C4-2B (cell line): ENCODE data around the gene RPAIN.

Experiments
- H3K27ac ChIP-seq: fragments of 450-650 bp; 2 replicates; pipeline ENCODE4 v1.5.1; 2017
- ZFX ChIP-seq: fragments of 450-650 bp; IDR thresholded peaks from 2 replicates; pipeline ENCODE4 v1.6.1; 2017
- TF ChIP-seq, protein P1 (sequence below): fragments of 450-650 bp; conservative IDR thresholded peaks from 2 replicates; pipeline ENCODE4 v1.5.1; 2017; ENCODE audit warnings: mild to moderate bottlenecking

RPAIN gene

DNA sequence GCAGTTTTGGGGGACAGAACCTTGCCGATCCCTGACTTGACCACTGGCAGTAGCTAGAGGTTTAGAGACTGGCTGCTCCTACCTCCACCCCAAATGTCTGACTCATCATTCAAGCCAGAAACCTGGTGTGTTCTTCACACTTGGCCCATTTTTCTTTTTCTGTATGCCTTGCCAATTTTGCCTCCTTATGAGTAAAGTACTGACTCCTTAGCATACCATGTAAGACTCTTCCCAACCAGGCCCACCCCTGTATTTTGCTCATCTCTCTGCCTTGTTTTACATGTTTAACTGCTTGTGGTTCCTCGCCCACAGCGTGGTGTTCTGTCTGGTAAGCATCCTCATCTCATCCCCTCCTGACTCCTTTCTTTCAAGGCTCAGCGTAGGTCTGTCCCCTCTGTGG is 38.4 kb upstream of the RPAIN start:
- no peak overlapping the region; the same call in 1 of the 2 replicates for H3K27ac ChIP-seq
- no peak for TF ChIP-seq ZFX
- TF ChIP-seq, protein P1, sequence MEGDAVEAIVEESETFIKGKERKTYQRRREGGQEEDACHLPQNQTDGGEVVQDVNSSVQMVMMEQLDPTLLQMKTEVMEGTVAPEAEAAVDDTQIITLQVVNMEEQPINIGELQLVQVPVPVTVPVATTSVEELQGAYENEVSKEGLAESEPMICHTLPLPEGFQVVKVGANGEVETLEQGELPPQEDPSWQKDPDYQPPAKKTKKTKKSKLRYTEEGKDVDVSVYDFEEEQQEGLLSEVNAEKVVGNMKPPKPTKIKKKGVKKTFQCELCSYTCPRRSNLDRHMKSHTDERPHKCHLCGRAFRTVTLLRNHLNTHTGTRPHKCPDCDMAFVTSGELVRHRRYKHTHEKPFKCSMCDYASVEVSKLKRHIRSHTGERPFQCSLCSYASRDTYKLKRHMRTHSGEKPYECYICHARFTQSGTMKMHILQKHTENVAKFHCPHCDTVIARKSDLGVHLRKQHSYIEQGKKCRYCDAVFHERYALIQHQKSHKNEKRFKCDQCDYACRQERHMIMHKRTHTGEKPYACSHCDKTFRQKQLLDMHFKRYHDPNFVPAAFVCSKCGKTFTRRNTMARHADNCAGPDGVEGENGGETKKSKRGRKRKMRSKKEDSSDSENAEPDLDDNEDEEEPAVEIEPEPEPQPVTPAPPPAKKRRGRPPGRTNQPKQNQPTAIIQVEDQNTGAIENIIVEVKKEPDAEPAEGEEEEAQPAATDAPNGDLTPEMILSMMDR = no peak

DNA sequence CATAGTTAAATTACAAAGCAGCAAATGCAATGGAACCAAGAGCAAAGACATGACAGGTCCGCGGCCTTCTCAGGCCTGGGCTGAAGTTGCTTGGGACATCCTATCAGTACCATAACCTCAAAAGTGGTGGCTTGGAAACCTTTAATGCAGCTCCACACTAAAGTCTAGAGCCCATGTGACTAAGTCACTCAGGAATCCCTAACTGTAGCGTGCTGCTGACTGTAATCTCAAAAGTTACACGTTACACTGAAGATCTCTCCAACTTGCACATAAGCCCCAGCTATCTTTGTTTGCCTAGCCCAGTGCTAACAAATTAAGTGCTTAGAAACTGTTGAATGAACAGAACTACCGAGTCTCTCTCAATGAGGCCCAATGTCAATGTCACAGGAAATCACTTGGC is 28.3 kb upstream of the RPAIN start:
- no peak overlapping the region for H3K27ac ChIP-seq
- TF ChIP-seq ZFX = no peak
- TF ChIP-seq, protein P1 = no peak

DNA sequence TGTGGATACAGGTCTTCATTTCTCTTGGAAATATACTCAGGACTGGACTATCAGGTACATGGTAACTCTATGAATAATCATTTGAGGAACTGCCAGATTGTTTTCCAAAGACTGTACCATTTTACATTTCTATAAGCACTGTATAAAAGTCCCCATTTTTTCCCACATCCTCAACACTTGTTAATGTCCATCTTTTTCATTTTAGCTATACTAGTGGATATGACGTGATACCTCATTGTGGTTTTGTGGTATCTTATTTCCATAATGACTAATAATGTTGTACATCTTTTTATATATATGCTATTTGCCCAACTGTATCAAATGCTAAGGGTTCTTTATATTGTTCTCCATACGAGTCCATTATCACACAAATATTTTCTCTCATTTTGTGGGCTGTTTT is 23.4 kb upstream of the RPAIN start:
- TF ChIP-seq, protein P1 = no peak
- no peak for TF ChIP-seq ZFX

DNA sequence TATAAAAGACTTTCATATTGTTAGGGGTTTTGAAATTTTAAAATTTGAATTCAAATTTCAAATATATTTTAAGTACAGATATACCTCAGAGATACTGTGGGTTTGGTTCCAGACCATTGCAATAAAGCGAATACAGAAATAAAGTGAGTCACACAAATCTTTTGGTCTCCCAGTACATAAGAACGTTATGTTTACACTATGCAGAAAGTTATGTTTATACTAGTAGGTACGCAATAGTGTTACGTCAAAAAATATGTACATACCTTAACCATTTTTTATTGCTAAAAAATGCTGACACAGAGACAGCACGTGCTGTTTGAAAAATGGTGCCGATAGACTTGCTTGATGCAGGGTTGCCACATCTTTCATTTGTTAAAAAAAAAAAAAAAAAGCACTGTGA is 20.2 kb upstream of the RPAIN start:
- no peak for TF ChIP-seq ZFX
- TF ChIP-seq, protein P1 = no peak
- H3K27ac ChIP-seq = no peak overlapping the region

More for the DNA sequence above, 23.4 kb upstream of the RPAIN start:
- no peak overlapping the region for H3K27ac ChIP-seq

DNA sequence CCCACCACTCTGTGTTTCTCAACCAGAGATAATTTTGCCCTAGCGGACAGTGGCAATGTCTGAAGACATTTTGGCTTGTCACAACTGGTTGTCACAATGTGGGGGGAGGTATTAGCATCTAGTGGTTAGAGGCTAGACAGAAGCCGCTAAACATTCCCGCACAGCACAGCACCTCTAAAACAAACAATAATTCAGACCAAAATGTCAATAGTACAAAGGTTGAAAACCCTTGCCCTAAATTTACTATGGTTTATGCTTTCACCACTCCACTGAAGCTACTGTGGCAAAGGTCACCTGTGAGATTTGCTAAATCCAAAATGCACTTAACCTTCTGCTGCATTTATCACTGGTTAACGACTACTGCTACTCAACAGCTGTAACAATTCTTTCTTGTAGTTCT is 14.6 kb upstream of the RPAIN start:
- TF ChIP-seq ZFX = no peak
- TF ChIP-seq, protein P1 = no peak
- no peak overlapping the region for H3K27ac ChIP-seq

DNA sequence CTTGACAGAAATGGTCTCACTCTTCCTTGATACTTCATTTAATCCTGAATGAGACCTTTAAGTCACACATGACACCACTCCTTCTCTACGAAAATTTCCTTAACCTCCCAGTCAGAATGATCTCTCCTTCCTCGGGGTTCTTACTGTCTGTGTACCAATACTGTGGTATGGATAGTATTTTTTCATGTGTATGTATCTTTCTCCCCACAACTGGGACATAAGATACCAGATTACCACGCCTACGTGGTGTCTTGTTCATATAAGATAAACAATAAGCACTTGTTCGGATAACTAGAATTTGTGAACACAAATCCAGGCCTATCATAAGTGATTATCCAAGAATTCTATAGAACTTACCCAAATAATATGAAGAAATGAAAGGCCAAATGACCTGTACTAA is 11.8 kb upstream of the RPAIN start:
- TF ChIP-seq ZFX = no peak
- TF ChIP-seq, protein P1 = no peak
- no peak overlapping the region for H3K27ac ChIP-seq

DNA sequence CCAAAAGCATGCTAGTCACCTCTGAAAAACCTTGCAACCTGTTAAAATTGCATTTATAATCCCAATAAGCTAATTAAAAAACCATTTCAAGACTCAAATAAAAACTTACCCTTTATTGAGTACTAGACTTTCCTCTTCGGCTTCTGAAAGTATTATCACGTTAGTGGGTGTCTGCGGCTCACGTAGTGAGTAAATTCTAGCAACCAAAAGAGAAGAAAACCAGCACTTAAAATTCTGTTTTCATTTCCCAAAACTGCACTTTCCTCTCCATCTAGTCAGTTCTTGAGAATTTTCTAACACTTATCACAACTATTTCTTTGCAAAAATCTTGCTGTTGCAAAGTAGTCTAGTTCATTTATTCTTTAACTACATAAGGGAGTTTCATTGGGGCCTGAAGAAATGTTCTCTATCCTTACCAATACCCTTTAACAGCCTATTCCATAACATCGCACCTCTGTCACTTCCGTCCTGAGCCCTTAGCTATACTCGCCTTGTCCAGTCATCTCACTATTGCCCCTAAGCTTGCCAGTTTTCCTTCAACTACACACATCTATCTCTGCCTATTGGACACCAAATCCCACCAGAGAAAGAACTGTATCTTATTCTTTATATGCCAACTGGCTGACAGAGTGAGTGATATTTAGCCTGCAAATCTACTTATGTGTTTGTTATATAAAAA is 9.2 kb upstream of the RPAIN start:
- no peak overlapping the region for H3K27ac ChIP-seq

More for the DNA sequence above, 9.2 kb upstream of the RPAIN start:
- TF ChIP-seq ZFX = no peak
- TF ChIP-seq, protein P1 = no peak
